Muscle of back (tissue), 11 donors: Measurements from ENCODE around the gene FNDC10. TPM values are rescaled to one million over a fixed set of nuclear protein-coding genes. Genes with fewer than 3 reads are reported as not detected.
A peak's percentile ranks its signal among the peaks of the same experiment; 100 is the strongest.

Experiments used
- DNase-seq, 3 donors: peaks; one replicate each; pipeline versions ENCODE4 v3.0.0 to v3.0.0-alpha.2; 2013
- polyA plus RNA-seq, 10 donors: library from polyadenylated mRNA; unstranded; fragments of 120-200 nt; gene quantifications; one replicate each; pipeline ENCODE4 v1.2.1, GENCODE V29; 2013; ENCODE audit not compliant: insufficient read length in 10 of 10

The FNDC10 gene
- polyA plus RNA-seq, 10 donors, result 0.97 to 3.9 (median 2.1) TPM

DNA sequence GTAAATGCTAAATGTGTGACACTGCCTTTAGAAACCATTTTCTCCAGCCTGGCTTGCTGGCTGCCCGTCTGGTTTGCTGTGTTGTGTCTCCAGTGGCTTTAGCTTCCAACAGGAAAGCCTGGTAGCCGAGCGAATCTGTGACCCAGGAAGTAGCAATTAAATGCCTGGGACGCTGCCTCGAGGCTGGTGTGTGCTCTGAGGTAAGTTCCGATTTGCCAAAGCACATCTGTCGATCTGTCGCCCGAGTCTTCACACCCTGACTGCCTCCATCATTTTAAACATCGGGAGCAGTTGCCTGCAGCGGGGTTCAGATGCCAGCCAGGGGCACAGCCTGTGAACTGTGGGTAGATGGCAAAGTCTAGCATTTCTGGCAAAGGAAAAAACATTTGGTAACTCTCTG is 17.6 kb upstream of the FNDC10 start:
- DNase-seq, result no peak

DNA sequence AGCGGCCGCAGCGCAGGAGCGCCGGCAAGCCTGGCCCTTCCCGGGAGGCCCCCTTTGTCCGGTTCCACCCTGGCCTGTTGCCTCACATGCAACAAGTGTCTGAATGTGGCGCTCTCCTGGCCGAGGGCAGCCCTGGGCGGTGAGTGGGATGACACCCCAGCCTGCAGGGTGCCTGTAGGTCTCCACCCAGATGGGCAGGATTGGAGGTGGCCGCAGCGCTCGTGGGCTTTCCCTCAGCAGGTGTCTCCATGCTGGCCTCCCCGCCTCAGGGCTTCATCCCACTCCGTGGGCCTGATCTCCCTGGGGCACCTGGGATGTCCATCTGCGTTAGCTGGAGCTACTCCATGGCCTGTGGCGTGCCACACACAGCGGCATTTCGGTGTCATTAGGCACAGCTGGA is 16.9 kb upstream of the FNDC10 start:
- no peak for DNase-seq

DNA sequence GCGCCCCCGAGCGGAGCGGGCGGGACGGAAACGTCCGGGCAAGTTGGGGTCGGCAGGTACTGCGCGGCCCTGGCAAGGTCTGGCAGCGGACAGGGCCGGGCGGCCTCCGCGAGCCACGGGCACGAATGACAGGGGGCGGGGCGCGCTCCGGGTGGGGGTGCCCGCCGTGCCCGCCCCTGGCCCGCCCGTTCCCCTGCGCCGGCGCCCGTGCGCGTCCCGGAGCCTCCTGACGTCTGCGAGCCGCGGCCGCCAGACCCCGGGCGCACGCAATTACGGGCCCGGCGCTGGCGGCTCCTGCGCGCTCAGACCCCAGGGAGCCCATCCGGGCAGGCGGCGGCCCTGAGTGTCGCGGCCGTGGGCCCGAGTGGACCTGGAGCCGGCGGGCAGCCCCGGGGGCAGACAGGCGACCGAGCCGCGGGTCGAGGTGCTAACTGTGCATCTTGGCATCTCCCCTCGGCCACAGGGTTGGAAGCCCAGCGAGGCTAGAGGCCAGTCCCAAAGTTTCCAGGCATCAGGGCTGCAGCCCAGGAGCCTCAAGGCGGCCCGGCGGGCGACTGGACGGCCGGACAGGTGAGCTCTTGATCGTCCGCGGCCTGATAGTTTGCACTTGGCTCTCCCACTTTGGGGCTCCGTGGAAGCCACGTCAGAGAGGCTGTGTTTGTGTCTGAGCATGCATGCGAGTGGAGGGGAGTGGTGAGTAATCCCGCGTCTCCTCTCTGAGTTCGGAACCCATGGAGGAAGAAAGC is 16.3 kb upstream of the FNDC10 start:
- peak in 1 of 3 donors; percentile 45 for DNase-seq

DNA sequence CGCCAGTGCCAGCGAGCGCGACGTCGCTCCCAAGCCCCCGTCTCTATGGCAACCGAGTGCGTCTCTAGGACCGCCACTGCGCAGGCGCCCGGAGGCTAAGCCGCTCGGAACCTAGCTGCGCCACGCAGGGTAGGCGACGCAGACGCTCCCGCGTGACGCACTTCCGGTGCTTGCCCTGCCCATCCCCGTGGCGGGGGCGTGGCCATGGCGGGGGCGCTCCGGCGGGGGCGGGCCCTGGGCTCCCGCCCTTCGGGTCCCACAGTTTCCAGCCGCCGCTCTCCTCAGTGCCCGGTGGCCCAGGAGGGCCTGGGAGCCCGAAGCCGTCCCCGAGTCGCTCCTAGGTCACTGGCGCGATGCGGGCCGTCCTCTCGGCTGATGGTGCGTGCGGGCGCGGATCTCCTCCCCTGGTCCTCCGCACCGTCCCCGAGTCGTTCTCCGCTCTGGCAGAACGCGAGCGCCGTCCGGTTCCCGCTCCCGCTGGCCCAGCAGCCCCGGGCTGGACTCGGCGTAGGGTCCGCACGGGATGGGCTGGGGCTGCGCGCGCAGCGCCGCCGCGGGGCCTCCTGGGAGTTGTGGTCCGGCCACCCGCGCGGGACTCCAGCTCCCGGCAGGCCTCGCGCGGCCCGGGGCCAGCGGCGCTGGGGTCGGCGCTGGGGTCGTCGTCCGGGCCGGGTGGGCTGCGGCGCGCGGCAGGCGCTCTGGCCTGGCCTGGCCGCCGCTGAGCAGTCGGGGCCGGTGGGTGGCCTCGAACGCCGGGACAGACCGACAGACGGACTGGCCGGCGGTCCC is 15.5 kb upstream of the FNDC10 start, which contains the start of gene MIB2:
MIB2 (plus strand) TSS at position 245 of the 789 bp plus-strand sequence. CDS start 7,953 bp downstream, outside the sequence.
- DNase-seq, result peak; percentile 96 to 97 (median 97)

DNA sequence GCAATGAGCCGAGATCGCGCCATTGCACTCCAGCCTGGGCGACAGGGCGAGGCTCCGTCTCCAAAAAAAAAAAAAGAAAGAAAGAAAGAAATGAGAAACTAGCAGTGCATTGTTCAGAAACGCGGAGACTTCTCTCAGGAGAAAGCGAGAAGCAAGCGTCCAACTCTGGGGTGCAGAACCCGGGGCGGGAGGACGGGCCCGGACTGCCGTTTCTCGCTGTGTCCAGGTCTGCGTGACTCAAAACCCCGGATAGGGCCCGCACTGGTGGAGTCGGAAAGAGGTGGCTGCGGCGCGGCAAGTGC is 15.0 kb upstream of the FNDC10 start:
- no peak for DNase-seq

DNA sequence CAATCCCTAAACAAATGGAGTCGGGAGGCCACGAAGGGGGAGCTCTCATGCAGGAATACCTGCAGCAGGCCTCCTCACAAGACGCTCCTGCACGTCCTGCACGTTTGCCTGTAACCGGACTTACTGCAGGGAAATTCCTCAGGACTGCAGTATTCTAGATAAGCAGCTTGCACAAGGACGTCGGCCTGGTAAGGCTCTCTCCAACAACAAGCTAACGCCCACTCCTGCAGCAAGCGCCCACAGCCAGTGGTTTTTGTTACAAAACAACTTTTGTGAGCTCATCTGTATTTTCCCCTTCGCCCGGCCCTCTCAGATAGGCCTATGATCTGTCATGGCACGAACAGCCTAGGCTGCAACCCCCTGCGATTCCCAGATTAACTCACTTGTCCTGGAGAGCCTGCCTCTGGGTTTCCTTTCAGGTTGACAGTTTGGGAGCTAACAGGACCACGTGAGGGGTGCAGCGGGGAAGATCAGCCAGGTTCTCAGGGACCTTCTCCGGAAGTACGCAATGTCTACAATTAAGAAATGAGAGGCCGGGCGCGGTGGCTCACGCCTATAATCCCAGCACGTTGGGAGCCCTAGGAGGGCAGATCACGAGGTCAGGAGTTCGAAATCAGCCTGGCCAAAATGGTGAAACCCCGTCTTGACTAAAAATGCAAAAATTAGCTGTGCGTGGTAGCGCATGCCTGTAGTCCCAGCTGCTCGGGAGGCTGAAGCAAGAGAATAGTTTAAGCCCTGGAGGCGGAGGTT is 14.4 kb upstream of the FNDC10 start:
- no peak for DNase-seq

DNA sequence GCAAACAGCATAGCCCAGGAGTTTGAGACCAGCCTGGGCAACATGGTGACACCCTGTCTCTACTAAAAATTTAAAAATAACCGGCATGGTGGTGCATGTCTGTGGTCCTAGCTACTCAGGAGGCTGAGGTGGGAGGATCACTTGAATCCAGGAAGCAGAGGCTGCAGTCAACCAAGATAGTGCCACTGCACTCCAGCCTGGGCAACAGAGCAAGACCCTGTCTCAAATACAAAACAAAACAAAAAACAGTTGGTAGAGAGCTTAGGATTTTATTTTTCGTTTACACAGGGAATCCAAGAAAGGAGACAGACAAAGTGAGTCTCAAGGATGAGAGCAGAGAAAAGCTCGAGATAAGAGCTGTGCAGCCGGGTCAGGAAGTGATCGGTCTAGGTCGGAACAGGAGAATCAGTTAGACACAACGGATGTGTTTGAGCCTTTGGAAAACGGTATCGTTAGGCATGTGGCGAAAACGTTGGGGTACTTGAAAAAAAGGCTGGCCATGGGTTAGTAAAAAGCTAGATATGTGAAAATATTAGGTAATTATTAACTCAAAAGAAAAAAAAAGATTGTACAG is 13.7 kb upstream of the FNDC10 start:
- DNase-seq, result no peak

DNA sequence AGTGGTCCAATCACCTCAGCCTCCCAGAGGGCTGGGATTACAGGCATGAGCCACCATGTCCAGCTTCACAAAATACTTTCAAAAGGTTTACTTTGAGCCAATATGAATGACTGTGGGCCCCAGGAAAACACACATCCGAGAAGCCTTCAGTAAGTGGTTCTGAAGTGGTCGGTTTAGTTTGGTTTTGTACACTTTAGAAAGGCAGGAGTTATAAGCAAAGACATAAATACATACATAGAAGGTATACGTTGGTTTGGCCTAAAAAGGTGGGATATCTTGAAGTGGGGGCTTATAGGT is 12.1 kb upstream of the FNDC10 start:
- no peak for DNase-seq

DNA sequence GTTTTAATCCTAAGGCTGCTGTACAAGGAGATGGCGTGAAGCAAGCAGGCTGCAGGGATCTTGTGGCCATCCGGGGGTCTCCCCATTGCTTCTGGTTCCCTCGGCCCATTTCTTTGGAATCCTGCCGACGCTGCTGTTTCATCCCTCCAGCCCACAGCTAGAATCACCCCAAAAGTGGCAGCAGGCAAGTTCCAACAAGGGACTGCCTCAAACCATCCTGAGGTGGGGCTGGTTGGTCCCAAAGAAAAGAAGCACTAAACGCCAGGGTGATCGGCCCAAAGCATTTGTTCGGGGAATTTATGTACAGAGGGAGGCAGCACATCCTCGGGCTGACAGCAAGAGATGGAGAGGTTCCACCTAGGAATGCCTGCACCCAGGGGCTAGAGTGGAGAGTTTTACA is 10.9 kb upstream of the FNDC10 start:
- no peak for DNase-seq

DNA sequence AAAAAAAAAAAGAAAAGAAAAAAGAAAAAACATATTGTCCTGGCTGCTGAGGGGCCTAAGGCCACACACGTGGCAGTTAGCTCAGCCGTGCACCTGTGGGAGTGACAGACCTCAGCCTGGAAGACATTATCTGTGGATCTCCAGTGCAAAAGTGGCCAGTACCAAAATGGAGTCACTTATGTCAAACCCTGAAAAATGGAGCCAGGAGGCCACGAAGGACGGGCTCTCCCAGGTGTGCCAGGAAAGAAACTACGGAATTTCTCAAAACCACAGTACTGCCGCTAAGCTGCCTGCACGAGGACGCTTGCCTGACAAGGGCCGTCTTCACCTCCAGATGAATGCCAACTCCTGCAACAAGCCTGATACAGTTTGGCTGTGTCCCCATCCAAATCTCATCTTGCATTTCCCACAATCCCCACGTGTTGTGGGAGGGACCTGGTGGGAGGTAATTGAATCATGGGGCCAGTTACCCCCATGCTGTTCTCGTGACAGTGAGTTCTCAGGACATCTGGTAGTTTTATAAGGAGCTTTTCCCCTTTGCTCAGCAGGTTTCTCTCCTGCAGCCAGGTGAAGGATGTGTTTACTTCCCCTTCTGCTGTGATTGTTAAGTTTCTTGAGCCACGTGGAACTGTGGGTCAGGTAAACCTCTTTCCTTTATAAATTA is 10.0 kb upstream of the FNDC10 start:
- no peak for DNase-seq

DNA sequence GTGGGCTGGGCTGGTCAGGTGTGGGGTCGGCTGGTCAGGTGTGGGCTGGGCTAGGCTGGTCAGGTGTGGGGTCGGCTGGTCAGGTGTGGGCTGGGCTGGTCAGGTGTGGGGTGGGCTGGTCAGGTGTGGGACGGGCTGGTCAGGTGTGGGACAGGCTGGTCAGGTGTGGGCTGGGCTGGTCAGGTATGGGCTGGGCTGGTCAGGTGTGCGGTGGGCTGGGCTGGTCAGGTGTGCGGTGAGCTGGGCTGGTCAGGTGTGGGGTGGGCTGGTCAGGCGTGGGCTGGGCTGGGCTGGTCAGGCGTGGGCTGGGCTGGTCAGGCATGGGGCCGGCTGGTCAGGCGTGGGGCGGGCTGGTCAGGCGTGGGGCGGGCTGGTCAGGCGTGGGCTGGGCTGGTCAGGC is 6.3 kb upstream of the FNDC10 start:
- DNase-seq, result no peak

DNA sequence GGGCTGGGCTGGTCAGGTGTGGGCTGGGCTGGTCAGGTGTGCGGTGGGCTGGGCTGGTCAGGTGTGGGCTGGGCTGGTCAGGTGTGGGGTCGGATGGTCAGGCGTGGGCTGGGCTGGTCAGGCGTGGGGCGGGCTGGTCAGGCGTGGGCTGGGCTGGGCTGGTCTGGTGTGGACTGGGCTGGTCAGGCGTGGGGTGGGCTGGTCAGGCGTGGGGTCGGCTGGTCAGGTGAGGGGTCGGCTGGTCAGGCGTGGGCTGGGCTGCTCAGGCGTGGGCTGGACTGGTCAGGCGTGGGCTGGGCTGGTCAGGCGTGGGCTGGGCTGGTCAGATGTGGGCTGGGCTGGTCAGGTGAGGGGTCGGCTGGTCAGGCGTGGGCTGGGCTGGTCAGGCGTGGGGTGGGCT is 5.8 kb upstream of the FNDC10 start:
- no peak for DNase-seq

DNA sequence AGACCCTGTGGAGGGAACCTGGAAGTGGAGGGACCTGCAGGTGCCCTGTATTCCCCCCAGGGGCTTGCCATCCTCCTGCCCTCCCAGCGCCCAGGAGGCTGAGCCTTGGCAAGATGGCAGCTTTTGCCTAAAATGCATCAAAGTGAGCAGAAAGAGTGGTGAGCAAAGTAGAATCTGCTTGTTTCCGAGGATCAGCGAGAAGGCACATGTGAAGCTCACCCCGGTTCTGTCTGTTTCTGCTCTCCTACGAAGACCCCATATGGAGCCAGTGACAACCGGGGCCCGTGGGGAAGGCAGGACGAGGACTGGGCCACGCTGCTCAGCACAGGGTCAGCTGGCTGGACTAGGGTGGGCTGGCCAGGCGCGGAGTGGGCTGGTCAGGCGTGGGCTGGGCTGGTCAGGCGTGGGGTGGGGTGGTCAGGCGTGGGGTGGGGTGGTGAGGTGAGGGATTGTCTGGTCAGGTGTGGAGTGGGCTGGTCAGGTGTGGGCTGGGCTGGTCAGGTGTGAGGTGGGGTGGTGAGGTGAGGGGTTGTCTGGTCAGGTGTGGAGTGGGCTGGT is 5.2 kb upstream of the FNDC10 start:
- no peak for DNase-seq

DNA sequence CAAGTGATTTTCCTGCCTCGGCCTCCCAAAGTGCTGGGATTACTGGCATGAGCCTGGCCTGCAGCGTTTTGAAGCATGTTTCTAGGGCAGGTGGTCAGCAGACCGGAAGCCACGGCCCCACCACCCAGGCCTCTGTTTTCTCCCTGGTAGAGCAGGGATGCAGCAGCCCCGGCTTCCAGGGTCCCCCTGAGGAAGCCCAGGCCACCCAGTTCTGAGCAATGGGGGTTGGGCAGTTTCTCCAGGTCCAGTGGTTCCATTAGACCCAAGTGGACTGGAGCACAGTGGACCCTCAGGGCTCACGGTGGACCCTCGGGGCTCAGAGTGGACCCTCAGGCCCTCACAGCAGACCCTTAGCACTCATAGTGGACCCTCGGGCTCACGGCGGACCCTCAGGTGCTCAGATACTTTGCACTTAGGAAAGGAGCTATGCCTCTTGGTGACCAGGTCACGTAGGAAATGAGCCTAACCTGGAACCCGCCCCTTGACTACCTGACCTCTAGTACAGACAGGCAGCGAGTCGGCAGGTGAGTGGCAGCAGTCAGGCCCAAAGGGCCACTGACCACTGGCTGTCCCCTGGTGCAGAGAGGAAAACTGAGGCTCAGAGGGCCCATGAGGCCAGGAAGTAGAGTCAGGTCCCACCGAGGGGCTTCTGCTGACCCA is 4.6 kb upstream of the FNDC10 start:
- no peak for DNase-seq

DNA sequence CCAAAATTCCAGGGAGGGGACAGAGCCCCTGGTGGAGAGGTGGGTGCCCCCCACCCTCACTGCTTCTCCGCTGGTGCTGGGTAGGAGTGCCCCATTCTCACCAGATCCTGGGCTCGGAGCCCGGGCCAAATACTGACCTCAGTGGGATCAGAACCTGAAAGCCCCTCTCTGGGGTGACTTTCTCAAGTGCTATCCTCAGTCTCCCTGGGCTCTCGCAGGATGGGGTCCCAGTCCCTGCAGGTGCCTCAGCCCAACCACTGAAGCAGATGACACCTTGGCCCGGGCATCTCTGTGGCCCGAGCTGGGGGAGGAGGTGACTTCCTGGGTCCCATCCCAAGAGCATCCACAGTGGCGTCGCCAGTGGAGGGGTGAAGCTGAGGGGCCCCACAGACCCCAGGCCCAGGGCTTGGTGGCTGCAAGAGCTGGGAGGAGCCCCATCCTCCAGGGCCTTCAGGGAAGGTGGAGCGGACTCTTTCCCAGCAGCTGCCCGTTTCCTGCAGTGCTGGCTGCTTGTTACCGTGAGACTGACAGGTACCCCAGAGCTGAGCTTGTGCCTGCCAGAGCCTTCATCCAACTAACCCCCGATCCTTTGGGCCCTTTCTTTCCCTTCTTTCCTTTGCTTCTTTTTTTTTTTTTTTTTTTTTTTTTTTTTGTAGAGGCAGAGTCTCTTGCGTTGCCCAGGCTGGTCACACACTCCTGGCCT is 3.9 kb upstream of the FNDC10 start:
- DNase-seq, result no peak

DNA sequence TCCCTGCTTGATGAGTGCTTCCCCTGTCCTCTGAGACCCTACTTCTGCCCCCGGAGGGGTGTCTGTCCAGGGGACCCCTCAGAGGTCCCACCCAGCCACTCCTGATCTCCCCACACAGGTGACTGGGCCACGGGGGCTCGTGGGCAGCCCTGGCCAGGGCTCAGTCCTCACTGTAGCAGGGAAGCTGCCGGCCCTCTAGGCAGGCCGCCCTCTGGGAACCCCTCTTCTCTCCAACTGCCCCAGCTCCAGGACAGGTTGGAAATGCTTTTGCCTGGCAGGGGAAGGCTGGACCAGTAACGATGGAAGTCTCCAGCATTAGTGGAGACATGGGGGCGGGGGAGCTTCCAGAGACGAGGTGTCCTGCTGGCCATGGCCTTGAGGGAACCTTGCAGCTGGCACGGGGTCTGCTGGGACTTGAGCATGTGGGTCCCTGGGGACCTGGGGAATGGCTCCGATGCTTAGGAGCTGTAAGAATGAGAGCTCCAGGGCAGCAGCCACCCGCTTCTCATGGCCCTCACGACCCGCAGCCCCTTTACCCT is 3.1 kb upstream of the FNDC10 start:
- DNase-seq, result no peak

DNA sequence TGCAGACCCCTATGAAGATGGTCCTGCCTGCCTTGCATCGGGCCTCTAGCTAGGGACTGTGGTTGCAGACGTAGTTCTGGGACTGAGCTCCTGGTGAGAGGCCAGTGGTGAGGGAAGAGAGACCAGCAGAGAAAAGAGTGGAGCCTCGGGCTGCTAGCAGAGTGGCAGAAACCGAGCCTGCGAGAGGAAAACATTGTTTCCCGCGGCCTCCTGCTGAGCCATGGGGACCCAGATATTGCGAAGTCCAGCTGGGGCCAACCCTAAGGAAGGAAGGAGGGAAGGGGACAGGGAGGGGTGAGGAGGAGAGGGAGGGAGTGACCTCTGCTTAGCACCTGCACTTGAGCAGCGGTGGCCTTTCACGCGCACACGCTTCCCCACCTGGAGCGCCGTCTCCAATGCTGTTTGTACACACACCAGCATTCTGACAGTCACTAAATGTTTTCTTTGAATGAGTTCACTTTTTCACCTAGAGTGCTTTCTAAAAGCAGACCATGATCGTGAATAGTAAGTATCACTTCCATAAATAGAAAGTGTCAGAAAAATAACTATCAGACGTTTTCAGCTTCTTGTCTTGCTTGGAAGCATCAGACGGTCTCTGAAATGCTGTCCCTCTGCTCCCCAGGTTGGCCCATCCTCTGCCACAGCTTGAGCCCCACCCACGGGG is 2.5 kb upstream of the FNDC10 start:
- no peak for DNase-seq

DNA sequence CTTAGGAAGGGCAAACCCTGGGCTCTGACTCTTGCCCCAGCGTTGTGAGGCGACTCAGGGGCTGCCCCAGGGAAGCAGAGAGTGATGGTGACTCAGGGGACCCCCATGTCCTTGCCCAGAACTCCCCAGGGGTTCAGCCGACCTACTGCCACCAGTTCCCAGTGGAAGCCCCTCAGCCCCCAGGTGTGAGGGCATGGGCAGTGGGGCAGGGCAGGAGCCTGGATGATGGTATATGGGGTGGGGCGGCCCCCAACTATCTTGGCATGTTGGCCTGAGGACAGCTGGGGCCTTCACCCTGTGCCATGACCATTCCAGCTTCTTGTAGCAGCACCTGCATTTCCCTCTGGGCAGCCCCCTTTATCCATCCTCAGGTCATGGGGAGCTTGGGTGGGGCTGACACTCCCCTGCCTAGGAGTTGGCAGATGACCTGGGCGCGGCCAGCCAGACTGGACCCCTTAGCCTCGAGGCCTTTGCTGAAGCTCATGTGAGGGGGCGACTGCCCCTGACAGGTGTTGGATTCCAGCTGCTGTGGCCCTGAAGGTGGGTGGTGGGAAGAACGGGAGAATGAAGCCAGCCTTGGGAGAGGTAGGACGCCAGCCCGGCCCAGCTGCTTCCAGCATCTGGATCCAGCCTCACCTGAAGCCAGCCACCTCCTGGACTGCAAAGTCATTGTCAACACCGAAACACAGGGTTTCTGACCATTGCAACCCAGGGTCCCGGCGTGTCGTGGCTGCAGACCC is 1.8 kb upstream of the FNDC10 start:
- DNase-seq, result no peak
